GM18502 (cell line): Measurements from ENCODE around the gene SGO2.

Source experiments
- ATAC-seq: cut with Tn5 transposase; IDR thresholded peaks from one replicate; pipeline ENCODE4 v1.9.1; 2021; ENCODE audit warnings: mild to moderate bottlenecking; ENCODE audit not compliant: unreplicated experiment, poor library complexity

Gene SGO2, protein sequence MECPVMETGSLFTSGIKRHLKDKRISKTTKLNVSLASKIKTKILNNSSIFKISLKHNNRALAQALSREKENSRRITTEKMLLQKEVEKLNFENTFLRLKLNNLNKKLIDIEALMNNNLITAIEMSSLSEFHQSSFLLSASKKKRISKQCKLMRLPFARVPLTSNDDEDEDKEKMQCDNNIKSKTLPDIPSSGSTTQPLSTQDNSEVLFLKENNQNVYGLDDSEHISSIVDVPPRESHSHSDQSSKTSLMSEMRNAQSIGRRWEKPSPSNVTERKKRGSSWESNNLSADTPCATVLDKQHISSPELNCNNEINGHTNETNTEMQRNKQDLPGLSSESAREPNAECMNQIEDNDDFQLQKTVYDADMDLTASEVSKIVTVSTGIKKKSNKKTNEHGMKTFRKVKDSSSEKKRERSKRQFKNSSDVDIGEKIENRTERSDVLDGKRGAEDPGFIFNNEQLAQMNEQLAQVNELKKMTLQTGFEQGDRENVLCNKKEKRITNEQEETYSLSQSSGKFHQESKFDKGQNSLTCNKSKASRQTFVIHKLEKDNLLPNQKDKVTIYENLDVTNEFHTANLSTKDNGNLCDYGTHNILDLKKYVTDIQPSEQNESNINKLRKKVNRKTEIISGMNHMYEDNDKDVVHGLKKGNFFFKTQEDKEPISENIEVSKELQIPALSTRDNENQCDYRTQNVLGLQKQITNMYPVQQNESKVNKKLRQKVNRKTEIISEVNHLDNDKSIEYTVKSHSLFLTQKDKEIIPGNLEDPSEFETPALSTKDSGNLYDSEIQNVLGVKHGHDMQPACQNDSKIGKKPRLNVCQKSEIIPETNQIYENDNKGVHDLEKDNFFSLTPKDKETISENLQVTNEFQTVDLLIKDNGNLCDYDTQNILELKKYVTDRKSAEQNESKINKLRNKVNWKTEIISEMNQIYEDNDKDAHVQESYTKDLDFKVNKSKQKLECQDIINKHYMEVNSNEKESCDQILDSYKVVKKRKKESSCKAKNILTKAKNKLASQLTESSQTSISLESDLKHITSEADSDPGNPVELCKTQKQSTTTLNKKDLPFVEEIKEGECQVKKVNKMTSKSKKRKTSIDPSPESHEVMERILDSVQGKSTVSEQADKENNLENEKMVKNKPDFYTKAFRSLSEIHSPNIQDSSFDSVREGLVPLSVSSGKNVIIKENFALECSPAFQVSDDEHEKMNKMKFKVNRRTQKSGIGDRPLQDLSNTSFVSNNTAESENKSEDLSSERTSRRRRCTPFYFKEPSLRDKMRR

DNA sequence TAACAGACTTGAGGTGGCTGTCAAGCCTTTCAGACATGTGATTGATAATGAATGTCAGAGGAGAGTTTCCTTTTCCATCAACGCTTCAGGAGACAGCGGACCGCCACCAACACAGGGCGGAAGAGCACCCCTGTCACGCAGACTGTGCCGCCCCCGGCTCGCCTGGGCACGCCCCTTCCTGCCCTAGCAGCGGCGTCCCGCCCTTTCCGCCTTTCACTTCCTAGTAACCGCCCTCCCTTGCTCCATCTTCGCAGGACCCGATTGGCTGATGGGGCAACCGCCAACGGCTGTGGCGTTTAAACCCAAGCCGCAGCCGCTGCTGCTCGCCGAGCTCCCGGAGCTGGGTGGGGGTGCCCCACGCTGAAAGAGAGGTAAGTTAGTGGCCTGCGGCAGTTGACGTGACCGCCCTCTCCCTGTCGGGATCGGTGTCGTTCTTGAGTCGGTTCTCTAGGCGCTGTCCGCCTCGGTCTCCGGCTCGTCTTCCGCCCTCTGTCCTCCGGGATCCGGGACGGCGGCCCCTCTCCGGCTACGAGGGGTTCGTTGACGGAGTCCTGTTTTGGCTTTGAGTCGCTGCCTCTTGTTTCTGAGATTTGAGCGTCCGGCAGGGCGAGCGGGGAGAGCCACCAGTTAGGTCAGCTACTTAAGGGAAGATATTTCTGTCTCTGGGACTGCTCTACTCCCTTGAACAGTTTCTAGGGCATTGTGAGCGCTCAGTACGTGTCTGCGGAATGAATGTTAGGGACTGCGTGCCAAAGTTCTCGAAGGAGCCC lies at the start of gene SGO2:
Gene SGO2, plus strand, starts transcription at position 326 of the 770 bp plus-strand sequence. CDS start 6,769 bp downstream, outside the sequence.
- ATAC-seq, result peak; percentile 100

- ATAC-seq, result no peak
Observed at GRCh38 chr2:200476836-200477235, 49.2 kb upstream of the SGO2 start.

DNA sequence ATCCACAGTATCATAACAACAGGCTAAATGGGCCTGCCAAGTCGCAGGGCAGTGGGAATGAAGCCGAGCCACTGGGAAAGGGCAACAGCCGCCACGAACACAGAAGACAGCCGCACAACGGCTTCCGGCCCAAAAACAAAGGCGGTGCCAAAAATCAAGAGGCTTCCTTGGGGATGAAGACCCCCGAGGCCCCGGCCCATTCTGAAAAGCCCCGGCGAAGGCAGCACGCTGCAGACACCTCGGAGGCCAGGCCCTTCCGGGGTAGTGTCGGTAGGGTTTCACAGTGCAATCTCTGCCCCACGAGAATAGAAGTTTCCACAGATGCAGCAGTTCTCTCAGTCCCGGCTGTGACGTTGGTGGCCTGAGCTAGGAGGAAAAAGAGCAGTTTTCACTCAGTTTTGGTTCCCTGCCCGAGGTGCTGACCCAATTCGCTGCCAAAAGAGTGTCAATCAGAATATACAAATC lies 48.3 kb upstream of the SGO2 start:
- no peak for ATAC-seq

DNA sequence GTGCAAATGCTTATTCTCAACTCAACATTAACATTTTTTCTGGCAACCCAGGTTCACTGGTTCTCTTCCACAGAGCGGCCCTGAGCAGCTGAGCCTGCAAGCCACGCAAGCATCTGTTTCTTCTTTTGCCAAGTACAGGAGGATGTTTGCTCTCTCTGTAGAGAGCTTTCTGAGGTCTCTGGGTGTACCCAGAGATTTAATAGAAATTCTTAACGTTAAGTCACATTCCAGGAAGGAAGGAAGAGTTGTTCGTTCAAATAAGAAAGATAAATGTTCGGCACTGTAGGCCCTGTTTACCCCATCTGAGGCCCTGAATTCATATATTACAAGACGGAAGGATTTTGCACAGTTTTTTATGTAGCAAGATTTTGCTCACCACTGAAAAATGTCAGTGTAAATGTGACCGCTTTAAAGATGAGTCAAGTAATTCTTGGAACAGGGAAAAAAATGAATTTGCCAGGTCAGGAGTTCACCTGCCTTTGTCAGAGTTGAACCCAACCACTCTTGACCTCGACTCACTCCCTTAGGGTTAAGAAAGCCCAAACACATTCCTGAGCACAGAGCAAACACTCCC lies 46.2 kb upstream of the SGO2 start:
- no peak for ATAC-seq

GRCh38 chr2:200482194-200482593 lies 43.8 kb upstream of the SGO2 start:
- peak; percentile 43 for ATAC-seq

- peak; percentile 67 for ATAC-seq
Observed at GRCh38 chr2:200483729-200484198, 42.2 kb upstream of the SGO2 start.

GRCh38 chr2:200484934-200485333 lies 41.1 kb upstream of the SGO2 start:
- ATAC-seq, result no peak

- ATAC-seq, result no peak
Observed at GRCh38 chr2:200486529-200486928, 39.5 kb upstream of the SGO2 start.

- no peak for ATAC-seq
Observed at GRCh38 chr2:200488169-200488568, 37.8 kb upstream of the SGO2 start.

DNA sequence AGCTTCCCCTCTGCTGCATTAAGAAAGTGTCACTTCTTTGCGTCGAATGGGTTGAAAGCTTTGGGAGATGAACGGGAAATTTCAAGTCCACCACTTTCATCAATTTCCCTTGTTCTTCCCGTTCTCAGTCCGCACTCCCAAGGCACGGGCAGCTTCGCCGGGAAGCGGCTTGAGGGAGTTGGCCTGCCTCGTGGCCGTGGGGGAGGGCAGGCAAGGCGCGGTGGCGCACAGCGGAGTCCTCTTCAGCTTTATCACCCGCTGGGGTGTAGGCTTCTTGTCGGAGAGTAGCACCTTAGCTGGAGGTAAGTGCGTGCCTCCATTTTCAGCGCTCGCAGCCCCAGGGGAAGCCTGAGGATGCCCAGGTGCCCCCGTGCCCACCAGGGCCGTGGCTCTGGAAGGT lies 36.0 kb upstream of the SGO2 start:
- ATAC-seq, result no peak

- no peak for ATAC-seq
Observed at GRCh38 chr2:200492656-200493055, 33.4 kb upstream of the SGO2 start.

- no peak for ATAC-seq
Observed at GRCh38 chr2:200494048-200494447, 32.0 kb upstream of the SGO2 start.

- ATAC-seq, result no peak
Observed at GRCh38 chr2:200496696-200497095, 29.3 kb upstream of the SGO2 start.

DNA sequence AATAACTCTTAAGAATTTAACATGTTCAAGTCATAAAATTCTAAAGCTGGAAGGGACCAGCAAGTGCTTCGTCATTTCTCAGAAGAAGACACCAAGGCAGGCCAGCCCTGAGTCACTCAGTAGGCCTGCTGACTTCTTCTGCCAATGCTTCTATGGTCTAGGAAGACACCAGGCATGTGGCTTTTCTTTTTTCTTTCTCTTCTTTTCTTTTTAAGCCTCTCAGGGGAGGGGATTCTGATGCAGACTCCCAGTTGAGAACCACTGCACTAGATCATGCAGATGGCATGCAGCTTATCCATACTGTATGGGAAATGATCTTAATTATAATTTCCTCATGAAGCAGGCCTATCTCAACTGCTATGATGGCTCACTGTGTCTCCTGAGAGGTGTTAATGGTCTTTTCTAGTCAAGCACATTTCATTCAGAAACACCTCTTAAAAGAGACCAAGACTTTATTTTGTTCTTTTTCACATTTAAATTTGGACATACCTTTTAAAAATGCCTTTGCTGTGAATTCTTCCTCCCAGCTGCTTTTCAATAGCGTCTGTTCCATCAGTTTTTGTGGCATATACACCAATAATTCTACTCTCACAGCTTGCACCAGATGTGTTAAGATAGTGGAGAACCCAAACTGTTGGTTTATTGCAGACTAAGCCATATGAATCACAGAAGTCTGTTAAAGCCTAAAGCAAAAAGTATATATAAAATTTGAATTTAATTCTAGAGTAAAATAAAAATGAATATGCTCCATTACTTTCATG lies 27.4 kb upstream of the SGO2 start:
- ATAC-seq, result no peak

- no peak for ATAC-seq
Observed at GRCh38 chr2:200502196-200502595, 23.8 kb upstream of the SGO2 start.

DNA sequence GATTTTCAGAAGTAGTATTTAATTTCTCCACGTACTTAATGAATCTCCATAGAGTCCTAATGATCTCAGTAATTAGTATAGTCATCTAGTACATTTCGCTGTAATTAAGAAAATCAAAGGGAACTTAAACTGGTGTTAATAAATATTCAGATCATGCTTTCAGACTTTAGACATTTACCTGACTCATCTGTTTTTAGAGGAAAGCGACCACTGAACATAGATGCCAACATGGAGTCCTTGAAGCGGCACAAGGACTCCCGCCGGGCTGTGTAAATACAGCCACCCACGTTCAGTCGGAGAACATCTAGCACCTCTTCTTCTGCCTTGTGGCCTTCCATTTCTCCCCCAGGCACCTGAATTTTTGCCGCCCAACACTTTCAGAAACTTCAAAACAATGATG lies 19.3 kb upstream of the SGO2 start:
- ATAC-seq, result no peak

DNA sequence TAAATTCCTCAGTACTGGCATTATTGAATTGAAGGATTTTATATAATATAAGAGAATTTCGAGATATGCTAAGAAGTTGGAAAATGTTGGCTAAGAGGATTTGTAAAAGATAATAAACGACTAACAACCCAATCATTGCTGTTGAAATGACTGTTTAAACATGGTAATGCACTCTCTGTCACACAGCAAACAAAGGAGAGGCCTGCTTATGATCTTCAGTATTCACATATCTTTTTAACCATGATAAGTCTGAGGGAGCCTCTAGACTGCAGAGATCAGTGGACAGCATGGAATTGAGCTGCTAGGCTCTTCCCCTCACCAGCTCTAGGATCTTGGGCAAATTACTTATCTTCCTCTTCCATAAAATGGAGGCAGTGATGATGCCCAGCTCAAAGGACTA lies 18.8 kb upstream of the SGO2 start:
- no peak for ATAC-seq

DNA sequence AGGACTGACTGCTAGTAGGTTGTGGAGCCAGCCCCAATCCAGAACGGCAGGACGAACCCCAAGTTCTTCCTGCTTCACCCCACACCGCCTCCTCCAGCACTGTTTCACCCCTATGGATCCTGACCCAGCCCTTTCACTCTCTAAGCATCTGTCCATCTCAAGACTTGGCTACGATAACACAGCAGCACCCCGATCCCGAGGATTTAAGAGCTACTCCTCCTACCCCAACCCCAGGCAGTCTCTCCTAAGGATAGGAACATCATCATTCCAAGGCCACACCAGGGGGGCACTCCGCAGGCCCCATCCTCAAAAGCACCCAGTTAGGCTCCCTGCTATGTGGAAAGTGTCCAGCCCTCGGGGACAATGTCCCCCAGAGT lies 16.8 kb upstream of the SGO2 start:
- no peak for ATAC-seq
